ENCODE results near the gene ATP8B1.

Gene ATP8B1

DNA sequence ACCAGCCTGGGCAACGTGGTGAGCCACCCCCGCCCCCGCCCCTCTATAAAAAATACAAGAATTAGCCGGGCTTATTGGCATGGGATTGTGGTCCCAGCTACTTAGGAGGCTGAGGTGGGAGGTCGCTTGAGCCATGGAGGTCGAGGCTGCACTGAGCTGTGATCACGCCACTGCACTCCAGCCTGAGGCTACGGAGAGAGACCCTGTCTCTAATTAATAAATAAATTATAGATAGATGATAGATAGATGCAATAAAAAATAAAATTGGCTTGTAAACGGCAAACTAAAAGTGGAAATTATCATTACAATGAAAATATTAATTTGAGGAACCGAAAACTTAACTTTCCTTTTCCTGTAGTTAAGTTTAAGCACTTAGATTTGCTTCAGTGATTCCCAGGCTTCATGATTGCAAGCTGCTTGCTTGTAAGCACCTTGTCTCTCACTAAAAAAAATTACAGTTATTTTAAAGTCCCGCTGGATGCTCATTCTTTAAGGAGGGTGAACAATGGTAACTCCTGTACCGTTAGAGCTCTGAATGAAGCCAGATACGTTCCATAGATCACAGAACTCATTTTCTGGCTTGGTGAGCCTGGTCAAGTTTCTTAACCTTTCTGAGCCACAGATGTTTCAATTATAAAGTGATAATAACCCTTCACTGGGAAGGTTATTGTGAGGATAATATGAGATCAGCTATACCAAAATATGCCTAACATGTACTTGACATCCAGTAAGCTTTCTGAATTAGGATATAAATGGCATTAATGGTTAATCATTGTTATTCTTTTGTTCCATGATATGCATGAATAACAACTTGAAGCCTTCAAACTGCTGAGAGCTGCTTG, 172.1 kb downstream of the ATP8B1 start:
- DNase-seq (ENCODE audit: low read depth) = no peak
- H3K4me3 ChIP-seq (ENCODE audit: control insufficient read depth, low read depth, low read length) = peak overlapping the region; percentile 80
- TF ChIP-seq CTCF (conservative IDR thresholded peaks at IDR 0.05; ENCODE audit: control insufficient read depth, insufficient read depth, low read depth, low read length) = no peak

DNA sequence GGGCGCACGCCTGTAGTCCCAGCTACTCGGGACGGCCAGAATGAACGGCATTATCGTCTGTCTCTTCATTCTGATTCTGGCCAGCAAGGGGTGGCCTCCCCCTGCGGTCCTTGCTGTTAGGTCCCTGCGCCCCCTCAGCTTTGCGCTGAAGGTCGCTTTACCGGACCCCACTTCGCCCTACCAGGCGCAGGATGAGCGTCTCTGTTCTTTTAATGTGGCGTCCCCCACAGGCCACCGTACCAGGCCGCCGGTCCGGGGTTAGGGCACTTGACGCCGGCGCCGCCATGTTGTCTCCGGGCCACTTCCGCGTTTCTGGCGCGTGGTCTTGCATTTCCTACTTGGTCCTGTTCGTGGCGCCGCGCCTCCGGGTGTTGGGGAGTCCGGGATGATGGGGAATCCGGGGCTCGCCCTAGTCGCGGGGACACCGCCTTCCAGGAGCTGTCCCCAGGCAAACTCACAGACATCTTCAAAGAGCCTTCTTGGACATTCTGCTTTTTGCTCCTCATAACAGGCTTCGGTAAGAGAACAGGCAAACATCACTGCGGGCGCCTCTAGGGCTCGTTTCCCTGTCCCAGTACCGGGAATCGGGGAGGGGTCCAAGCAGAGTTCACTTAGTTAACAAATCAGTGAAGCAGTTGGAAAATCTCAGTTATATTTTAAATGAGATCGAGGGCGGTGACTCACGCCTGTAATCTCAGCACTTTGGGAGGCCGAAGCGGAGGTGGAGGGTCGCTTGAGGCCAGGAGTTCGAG, 172.9 kb downstream of the ATP8B1 start:
- peak overlapping the region; percentile 80 for H3K4me3 ChIP-seq (ENCODE audit: control insufficient read depth, low read depth, low read length)
- DNase-seq (ENCODE audit: low read depth) = peak; percentile 96
- TF ChIP-seq CTCF (conservative IDR thresholded peaks at IDR 0.05; ENCODE audit: control insufficient read depth, insufficient read depth, low read depth, low read length) = peak; percentile 60

DNA sequence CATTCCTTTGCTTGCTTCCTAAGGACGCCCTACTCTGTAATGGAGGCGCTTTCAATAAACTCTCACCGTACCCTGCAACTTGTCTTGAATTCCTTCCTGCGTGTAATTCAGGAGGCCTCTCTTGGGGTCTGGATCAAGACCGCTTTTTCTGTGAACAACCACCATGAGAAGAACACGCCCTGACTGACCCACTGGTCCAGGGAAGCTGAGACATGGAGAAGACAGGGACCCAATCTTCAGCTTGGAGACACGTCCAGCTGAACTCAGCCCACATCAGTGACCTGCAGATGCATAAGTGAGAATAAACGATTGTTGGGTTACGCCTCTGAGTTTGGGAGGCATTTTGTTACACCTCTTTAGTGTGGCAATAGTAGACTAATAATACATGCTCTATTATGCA, 173.7 kb downstream of the ATP8B1 start:
- H3K4me3 ChIP-seq (ENCODE audit: control insufficient read depth, low read depth, low read length) = peak overlapping the region; percentile 80
- TF ChIP-seq CTCF (conservative IDR thresholded peaks at IDR 0.05; ENCODE audit: control insufficient read depth, insufficient read depth, low read depth, low read length) = no peak
- no peak for DNase-seq (ENCODE audit: low read depth)

DNA sequence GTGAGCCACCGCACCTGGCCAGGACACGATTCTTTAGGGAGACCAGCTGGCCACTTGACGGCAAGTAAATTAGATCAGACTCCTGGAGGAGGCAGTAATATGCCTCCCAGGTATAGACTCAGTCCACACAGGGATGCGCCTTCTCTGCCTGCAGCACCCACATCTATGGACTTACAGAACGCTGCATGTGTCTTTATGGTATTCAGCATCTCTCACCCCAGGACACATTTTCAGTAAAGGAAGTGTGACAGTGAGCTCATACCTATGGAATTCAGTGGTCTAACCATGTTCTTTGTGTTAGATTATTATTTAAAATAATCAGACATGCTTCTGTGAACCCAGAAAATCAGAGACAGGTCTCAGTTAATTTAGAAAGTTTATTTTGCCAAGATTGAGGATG, 175.6 kb downstream of the ATP8B1 start:
- no peak for DNase-seq (ENCODE audit: low read depth)
- H3K4me3 ChIP-seq (ENCODE audit: control insufficient read depth, low read depth, low read length) = no peak overlapping the region
- no peak for TF ChIP-seq CTCF (conservative IDR thresholded peaks at IDR 0.05; ENCODE audit: control insufficient read depth, insufficient read depth, low read depth, low read length)

DNA sequence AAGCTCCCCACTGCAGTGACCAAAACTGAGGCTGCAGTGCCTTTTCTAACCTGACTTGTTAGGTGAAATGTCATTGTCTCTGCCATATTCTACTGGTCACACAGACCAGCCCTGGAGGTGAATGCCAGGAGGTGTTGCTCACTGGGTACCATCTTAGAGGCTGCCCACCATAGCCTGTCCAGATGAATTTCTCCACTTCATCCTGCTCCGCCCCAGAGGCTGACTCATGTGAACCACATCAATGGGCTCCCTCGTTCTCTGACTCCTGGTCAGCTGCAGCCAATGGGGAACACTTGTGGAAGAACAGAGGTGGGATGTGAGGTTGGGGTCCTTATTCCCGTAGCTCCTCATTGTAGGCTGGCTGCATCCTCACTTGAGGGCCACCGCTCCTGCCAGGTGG, 178.1 kb downstream of the ATP8B1 start:
- peak; percentile 66 for DNase-seq (ENCODE audit: low read depth)
- H3K4me3 ChIP-seq (ENCODE audit: control insufficient read depth, low read depth, low read length) = no peak overlapping the region
- TF ChIP-seq CTCF (conservative IDR thresholded peaks at IDR 0.05; ENCODE audit: control insufficient read depth, insufficient read depth, low read depth, low read length) = no peak

GRCh38 chr18:57621246-57621604, 181.9 kb downstream of the ATP8B1 start:
- TF ChIP-seq CTCF (conservative IDR thresholded peaks at IDR 0.05; ENCODE audit: control insufficient read depth, insufficient read depth, low read depth, low read length) = no peak
- DNase-seq (ENCODE audit: low read depth) = no peak

More at GRCh38 chr18:57621246-57621604, 181.9 kb downstream of the ATP8B1 start:
- H3K4me3 ChIP-seq (ENCODE audit: control insufficient read depth, low read depth, low read length) = peak overlapping the region; percentile 93

All from fibroblast of mammary gland (primary cell).